ENCODE data around the gene ISG15. TPM values are rescaled to one million over a fixed set of nuclear protein-coding genes. Genes with fewer than 3 reads are reported as not detected.

ISG15 gene
- total and polyA plus RNA-seq, 2 of the 13 experiments (the other 11 are each of a cell fraction or from before 2014, with no cell fraction given) = 42.1 to 54.9 TPM

GRCh38 chr1:995665-996633 is 17.3 kb upstream of the ISG15 start (continued):
- TF ChIP-seq ZBTB2 (CRISPR knock-in tag; IDR thresholded peaks at IDR 0.05; ENCODE audit: low read depth) (no peak), ZNF367 (CRISPR knock-in tag; IDR thresholded peaks at IDR 0.05; ENCODE audit: borderline replicate concordance) (no peak), TAF15 (IDR thresholded peaks at IDR 0.05; ENCODE audit: low read depth, low read length, poor library complexity, severe bottlenecking) (no peak), ZSCAN22 (CRISPR knock-in tag; IDR thresholded peaks at IDR 0.05) (no peak), SRSF1 (optimal IDR thresholded peaks at IDR 0.05; ENCODE audit: low read depth, low read length) (no peak), ZSCAN20 (CRISPR knock-in tag; IDR thresholded peaks at IDR 0.05; ENCODE audit: borderline replicate concordance) (no peak), ZNF75D (CRISPR knock-in tag; IDR thresholded peaks at IDR 0.05; ENCODE audit: borderline replicate concordance) (no peak), ZBTB7B (CRISPR knock-in tag; IDR thresholded peaks at IDR 0.05) (peak; percentile 58; the same call in 1 of the 2 replicates), HDAC6 (IDR thresholded peaks at IDR 0.05; ENCODE audit: low read depth, low read length) (no peak), NR0B2 (CRISPR knock-in tag; IDR thresholded peaks at IDR 0.05) (no peak), MBNL3 (CRISPR knock-in tag; conservative IDR thresholded peaks at IDR 0.05) (no peak), ZNF382 (CRISPR knock-in tag; IDR thresholded peaks at IDR 0.05; ENCODE audit: borderline replicate concordance) (no peak), ZNF556 (CRISPR knock-in tag; IDR thresholded peaks at IDR 0.05; ENCODE audit: borderline replicate concordance) (no peak), ZNF563 (CRISPR knock-in tag; IDR thresholded peaks at IDR 0.05) (no peak), KDM5B (CRISPR knock-in tag; IDR thresholded peaks at IDR 0.05; ENCODE audit: borderline replicate concordance) (no peak), ZNF160 (CRISPR knock-in tag; IDR thresholded peaks at IDR 0.05) (no peak), BCL6 (CRISPR knock-in tag; IDR thresholded peaks at IDR 0.05) (peak; percentile 23; the same call in 1 of the 2 replicates), ATF7-NPFF (CRISPR knock-in tag; IDR thresholded peaks at IDR 0.05; ENCODE audit: low read depth) (no peak), RNF219 (CRISPR knock-in tag; IDR thresholded peaks at IDR 0.05) (no peak), PHF8 (CRISPR knock-in tag; IDR thresholded peaks at IDR 0.05) (no peak), RAD21 (CRISPR knock-in tag; IDR thresholded peaks at IDR 0.05) (no peak), ZNF205 (CRISPR knock-in tag; IDR thresholded peaks at IDR 0.05) (no peak), TOE1 (CRISPR knock-in tag; IDR thresholded peaks at IDR 0.05) (no peak), ZNF432 (CRISPR knock-in tag; IDR thresholded peaks at IDR 0.05; ENCODE audit: borderline replicate concordance) (no peak), NCOR1 (IDR thresholded peaks at IDR 0.05; ENCODE audit: borderline replicate concordance, low read length) (peak; percentile 50; the same call in 1 of the 2 replicates), NFYB (CRISPR knock-in tag; IDR thresholded peaks at IDR 0.05) (no peak), ZBTB1 (CRISPR knock-in tag; IDR thresholded peaks at IDR 0.05; ENCODE audit: borderline replicate concordance) (no peak)

Data from HepG2 (cell line).